HEK293T (cell line): ENCODE results near the gene CTTNBP2.

ENCODE experiments used
- CTCF ChIA-PET: fragments of 350-600 bp; formaldehyde crosslinking; extraction: SDS; loops from one replicate; lab custom pipeline; 2021; ENCODE audit warnings: antibody characterized with exemption, inconsistent platforms; lab: Yijun Ruan, JAX
- POLR2A ChIA-PET: fragments of 350-600 bp; formaldehyde crosslinking; extraction: SDS; loops from one replicate; lab custom pipeline; 2020; ENCODE audit warnings: antibody characterized with exemption, inconsistent platforms; lab: Yijun Ruan, JAX
- DNase-seq: peaks from one replicate; pipeline ENCODE4 v3.0.0; 2012; ENCODE audit warnings: mixed read lengths; ENCODE audit errors: extremely low spot score
- ARNT ChIP-seq: fragments of 450-650 bp; IDR thresholded peaks from 2 replicates; pipeline ENCODE4 v1.6.1; 2017; ENCODE audit warnings: mild to moderate bottlenecking
- HDGF ChIP-seq: fragments of 450-650 bp; IDR thresholded peaks from 2 replicates; pipeline ENCODE4 v1.6.1; 2017; ENCODE audit warnings: antibody characterized with exemption, borderline replicate concordance
- L3MBTL2 ChIP-seq: fragments of 450-650 bp; conservative IDR thresholded peaks from 2 replicates; pipeline ENCODE4 v1.6.1; 2016; ENCODE audit warnings: mild to moderate bottlenecking
- NFRKB ChIP-seq: fragments of 450-650 bp; IDR thresholded peaks from 2 replicates; pipeline ENCODE4 v1.6.1; 2016; ENCODE audit warnings: mild to moderate bottlenecking, moderate library complexity
- PKNOX1 ChIP-seq: fragments of 450-650 bp; IDR thresholded peaks from 2 replicates; pipeline ENCODE4 v1.6.1; 2016
- SUZ12 ChIP-seq: fragments of 450-650 bp; IDR thresholded peaks from 2 replicates; pipeline ENCODE4 v1.6.1; 2016; ENCODE audit warnings: mild to moderate bottlenecking

The CTTNBP2 gene

DNA sequence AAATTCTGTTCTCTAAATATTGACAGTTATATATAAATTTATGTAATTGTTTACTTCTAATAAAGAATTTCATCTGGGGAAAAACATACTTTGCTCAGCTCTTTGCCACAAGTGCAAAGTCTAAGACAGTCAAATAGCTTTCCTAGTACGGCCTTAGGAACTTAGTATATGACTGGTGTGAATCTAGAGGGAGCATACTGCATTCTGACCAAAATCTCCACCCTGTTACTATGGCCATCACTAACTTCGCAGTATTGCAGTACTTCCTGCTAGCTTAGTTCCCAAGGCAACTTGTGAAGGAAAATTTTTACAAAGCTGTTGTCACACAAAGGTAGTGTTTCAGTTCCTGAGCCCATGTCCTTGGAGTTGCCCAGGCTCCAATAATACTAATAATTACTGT is 211.9 kb downstream of the CTTNBP2 start:
- ChIA-PET CTCF (no interaction called here), POLR2A (no interaction called here)
- TF ChIP-seq HDGF (no peak), PKNOX1 (no peak), NFRKB (no peak), L3MBTL2 (no peak), SUZ12 (no peak), ARNT (no peak)
- DNase-seq, result no peak
